Measurements from ENCODE around the gene FSTL5.
"Not testable (repeated sequence)": the region's sequence is repeated elsewhere in the genome, so short reads cannot be mapped to it uniquely, and the experiment has no call there.

FSTL5 gene

DNA sequence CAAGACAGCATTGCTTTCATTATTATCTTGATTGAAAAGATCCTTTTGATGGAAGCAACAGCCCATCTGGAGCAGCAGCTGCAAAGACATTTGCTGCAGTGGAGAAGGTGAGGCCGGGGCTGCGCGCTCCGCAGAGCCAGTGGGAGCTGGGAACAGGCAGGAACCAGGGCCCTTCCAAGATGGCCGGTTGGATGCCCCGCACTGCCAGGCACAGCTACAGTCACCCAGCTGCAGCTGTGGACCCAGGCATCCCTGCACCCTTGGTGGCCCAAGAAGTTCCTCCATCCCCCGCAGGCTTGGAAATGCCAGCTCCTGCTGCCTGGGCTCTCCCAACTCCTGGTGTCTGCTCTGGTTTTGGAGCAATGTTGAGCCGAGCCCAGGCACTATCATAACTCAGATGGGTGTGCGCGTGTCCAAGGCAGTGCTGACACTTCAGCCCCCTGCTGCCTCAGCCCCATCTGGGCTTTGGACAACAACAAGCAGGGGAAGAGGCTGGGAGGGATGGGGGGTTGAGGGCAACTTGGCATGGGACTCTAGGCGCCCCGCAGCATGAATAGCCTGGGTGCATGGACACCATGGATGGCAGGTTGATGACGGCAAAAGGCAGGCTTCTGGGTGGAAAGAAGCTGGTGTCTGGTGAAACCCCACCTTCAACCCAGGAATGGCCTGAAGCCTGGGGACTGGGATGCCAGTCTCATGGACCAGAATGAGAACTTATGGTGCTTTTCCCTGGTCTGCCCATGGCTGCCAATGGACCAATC is 371.8 kb downstream of the FSTL5 start:
- DNase-seq: no peak

DNA sequence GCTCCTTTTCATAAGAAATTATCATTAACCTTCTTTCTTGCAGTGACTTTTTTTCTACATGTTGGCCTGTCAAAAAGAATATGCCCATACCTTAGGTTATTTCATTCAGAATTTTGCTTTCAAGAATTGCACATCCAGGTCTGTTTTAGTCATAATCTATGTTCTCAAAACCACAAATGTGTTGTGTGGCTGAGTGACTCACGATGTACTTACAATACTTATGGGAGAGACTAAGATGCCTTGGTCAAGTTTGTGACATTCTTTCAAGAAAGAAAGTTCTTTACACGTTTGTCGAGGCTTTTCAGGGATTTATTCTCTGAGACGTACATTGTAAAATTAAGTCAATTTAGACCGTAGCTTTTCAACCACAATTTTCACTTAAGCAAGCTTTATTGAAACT is 396.7 kb downstream of the FSTL5 start:
- no peak for DNase-seq
- intact Hi-C loops (cut with DNase I): no loop called here

More for the DNA sequence above, 371.8 kb downstream of the FSTL5 start:
- intact Hi-C loops (cut with DNase I): no loop called here

DNA sequence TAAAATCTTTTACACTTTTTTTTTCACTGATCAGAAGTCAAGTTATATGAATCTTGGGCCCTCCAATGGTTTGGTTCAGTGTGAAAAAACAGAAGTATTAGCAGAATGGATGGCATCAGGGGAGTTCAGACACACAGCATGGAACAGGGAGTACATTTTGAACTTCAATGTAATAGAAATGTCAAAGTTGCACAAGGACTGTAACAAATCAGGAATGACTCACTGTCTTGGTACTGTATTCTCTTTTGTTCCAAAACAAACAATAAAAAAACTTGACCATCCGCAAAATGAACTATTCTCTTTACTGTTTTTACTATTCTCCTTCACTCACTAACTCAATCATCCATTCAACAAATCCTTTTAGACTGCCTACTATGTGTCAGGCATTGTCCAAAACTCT is 401.0 kb downstream of the FSTL5 start:
- intact Hi-C loops (cut with DNase I): no loop called here
- no peak for DNase-seq

- DNase-seq: no peak
- intact Hi-C loops (cut with DNase I): no loop called here
Measured at GRCh38 chr4:161760008-161760407, 403.8 kb downstream of the FSTL5 start.

DNA sequence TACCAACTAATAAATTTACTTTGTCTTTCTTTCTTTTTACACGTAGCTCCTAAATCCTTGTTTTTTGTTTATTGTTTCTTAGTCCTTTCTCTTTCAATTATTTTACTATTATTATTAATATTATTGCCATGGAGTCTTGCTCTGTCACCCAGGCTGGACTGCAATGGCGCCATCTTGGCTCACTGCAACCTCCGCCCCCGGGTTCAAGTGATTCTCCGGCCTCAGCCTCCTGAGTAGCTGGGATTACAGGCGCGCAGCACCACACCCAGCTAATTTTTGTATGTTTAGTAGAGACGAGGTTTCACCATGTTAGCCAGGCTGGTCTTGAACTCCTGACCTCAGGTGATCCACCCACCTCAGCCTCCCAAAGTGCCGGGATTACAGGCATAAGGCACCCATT is 405.4 kb downstream of the FSTL5 start:
- intact Hi-C loops (cut with DNase I); DNase-seq: not testable (repeated sequence)

DNA sequence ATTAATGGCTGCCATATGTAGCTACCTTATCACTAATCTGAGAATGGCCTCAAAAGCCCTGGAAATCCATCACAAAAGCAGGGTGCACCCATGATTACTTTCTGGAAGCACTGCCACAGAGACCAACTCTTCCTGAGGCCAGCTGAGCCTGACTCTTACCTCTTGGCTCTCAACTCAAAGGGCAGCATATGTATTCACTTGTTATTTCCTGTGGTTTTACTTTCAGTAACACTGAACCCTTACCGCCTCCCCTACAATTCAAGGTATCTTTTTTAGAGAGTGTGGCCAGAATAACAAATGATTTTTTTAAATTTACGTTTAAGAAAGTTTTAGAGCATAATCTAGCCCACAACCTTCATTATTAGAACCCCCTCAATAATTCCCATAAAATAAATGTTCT is 434.9 kb downstream of the FSTL5 start:
- DNase-seq: no peak
- intact Hi-C loops (cut with DNase I): no loop called here

DNA sequence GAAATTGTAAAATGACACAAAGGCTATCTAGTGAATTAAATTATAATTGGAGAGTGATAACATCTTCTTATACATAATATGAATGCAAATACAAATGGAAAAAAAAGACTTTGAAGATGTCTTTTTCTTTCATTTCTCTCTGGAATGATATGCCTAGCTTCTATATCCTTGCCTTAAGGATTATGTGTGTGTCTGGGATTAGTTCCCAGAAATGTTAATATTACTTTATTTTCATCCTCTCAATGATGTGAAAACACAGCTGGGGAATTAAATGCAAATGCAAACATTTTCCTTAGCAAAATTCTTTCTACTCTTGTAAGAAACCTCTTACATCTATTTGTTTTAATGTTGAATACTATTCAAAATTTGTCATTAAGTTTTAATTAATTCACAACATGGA is 441.9 kb downstream of the FSTL5 start:
- intact Hi-C loops (cut with DNase I): no loop called here
- no peak for DNase-seq

DNA sequence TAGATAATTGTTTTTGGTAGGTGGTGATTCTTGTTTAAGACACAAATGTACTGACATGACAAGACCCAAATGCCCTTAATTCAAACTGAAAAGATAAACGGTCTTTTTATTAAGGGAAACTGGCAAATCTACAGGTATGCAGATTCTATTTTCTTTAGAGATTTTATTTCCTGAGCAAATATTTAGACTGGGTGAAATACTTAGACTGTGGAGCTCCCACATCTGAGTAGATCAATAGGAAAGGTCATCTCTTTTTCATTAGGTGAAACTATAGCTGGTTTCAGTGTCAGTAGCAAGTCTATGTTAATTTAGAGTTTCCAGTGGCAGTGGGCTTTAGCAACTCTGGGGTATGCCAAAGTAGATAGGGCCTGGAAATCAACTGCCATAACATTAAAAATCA is 446.7 kb downstream of the FSTL5 start:
- intact Hi-C loops (cut with DNase I): no loop called here
- DNase-seq: no peak

GRCh38 chr4:161714931-161715330 is 448.9 kb downstream of the FSTL5 start:
- intact Hi-C loops (cut with DNase I): no loop called here
- no peak for DNase-seq

GRCh38 chr4:161714022-161714751 is 449.6 kb downstream of the FSTL5 start:
- intact Hi-C loops (cut with DNase I): no loop called here

GRCh38 chr4:161704653-161705052 is 459.1 kb downstream of the FSTL5 start:
- no peak for DNase-seq
- intact Hi-C loops (cut with DNase I): no loop called here

More at GRCh38 chr4:161714022-161714751, 449.6 kb downstream of the FSTL5 start:
- DNase-seq: no peak

DNA sequence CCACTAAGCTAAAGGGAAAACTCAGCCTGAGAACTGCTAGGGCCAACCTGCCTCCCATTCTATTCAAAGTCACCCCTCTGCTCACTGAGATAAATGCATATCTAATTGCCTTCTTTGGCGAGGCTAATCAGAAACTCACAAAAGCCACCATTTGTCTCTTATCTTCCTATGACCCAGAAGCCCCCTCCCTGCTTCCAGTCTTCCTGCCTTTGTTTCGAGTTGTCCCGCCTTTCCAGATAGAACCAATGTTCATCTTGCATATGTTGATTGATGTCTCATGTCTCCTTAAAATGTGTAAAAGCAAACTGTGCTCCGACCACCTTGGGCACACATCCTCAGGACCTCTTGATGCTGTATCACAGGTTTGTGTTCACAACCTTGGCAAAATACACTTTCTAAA is 459.8 kb downstream of the FSTL5 start:
- no peak for DNase-seq
- intact Hi-C loops (cut with DNase I): no loop called here

DNA sequence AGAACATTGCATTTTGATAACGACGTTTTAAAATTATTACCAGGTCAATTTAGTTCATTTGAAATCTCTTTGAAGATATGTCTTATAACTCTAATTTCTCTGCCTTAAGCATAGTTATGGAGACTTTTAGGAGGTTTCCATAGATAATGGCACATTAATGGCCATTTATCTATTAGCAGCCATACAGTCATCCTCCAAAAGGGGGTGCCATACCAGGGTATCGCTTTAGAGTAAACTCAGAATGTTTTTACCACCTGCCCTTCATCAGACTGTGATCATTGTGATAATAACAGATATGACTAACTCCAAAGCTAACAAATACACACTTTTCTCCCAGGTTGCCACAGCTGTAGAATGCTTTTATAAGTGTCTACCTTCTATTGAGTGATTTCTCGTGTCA is 461.5 kb downstream of the FSTL5 start:
- no peak for DNase-seq
- intact Hi-C loops (cut with DNase I): no loop called here

DNA sequence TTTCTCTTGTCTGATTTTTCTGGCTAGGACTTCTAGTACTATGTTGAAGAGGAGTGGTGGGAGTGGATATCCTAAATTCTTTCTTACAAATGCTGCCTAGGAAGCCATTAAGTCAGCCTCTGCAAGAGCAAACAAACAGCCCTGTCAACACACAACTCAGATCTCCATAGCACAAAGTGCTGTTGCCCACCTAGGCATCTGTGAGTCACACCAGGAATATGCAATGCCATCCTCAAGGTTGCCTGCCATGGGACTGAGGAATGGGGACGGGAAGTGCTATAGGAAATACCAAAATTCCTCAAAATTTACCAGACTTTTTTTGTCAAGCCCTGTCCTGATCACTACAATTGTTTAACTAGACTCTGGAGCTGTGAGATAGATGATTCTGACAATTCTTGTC is 466.9 kb downstream of the FSTL5 start:
- DNase-seq: no peak

DNA sequence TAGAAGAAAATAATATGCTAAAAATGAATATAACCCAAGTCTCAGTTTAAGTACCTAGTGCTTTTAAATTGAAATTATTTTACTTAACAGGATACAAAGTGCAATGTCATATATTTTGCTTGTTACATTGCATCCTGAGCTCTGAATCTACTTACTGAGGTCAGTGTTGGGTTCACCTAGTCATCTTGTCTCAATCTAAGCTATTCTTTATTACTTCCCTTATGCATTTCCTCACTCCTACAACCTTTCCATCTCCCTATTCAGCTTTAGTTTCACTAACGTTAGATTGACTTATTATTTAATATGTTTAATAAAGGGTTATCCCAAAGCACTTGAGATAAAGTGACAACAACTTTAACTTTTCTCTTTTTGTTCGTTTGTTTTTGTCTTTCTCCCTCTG is 483.7 kb downstream of the FSTL5 start:
- intact Hi-C loops (cut with DNase I): no loop called here
- DNase-seq: no peak

More for the DNA sequence above, 466.9 kb downstream of the FSTL5 start:
- intact Hi-C loops (cut with DNase I): no loop called here

GRCh38 chr4:161664740-161665139 is 499.1 kb downstream of the FSTL5 start:
- intact Hi-C loops (cut with DNase I): no loop called here
- DNase-seq: no peak

- intact Hi-C loops (cut with DNase I): no loop called here
- no peak for DNase-seq
Measured at GRCh38 chr4:161663844-161664243, 500.0 kb downstream of the FSTL5 start.

GRCh38 chr4:161658676-161659075 is 505.1 kb downstream of the FSTL5 start:
- intact Hi-C loops (cut with DNase I): no loop called here
- DNase-seq: no peak

- intact Hi-C loops (cut with DNase I): no loop called here
Measured at GRCh38 chr4:161657616-161658015, 506.2 kb downstream of the FSTL5 start.

DNA sequence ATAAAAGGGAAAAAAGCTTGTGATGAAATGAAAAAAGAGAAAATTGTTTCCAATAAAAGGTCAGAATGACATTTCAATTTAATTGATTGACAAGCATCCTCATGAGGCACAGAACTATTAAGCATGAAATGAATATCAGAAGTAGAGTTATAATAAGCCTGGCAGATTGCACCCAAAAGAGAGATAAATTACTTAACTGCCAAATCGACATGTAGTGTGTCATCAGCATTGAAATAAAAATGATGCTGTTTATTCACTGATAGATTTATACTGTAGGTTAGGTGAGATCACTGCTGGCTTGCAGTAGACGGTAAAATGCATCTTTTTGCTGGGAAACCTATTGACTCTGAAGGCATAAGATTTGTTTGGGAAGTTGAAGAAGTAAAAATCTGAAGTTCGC is 507.2 kb downstream of the FSTL5 start:
- DNase-seq: no peak
- intact Hi-C loops (cut with DNase I): no loop called here

More at GRCh38 chr4:161657616-161658015, 506.2 kb downstream of the FSTL5 start:
- DNase-seq: no peak

GRCh38 chr4:161655148-161655547 is 508.7 kb downstream of the FSTL5 start:
- intact Hi-C loops (cut with DNase I): no loop called here
- DNase-seq: no peak
